HepG2 (cell line): ENCODE data around the gene TPST1. TPM values are rescaled to one million over a fixed set of nuclear protein-coding genes. Genes with fewer than 3 reads are reported as not detected.

ENCODE experiments used
- ATAC-seq: fragments of 200-7000 bp; cut with Tn5 transposase; 3 replicates; pipeline ENCODE4 v1.9.1; 2020; ENCODE audit warnings: mild to moderate bottlenecking, moderate library complexity
- BruUV-seq: library from RNA; stranded (reverse); fragments of 400-500 nt; replicated peaks from 2 replicates; lab custom pipeline; 2021; lab: Mats Ljungman, UMichigan
- CTCF ChIA-PET: fragments of 300-600 bp; formaldehyde crosslinking; extraction: SDS; loops from one replicate; lab custom pipeline; 2021; ENCODE audit warnings: low total read pairs, inconsistent platforms, low intra/inter-chr PET ratio; lab: Yijun Ruan, JAX
- POLR2A ChIA-PET: fragments of 350-600 bp; sonication (Branson Sonifier 250); formaldehyde crosslinking; loops from one replicate; lab custom pipeline; 2020; ENCODE audit warnings: antibody characterized with exemption, inconsistent platforms; lab: Yijun Ruan, JAX
- DNase-seq: peaks from one replicate; pipeline ENCODE4 v3.0.0-alpha.2; 2015; ENCODE audit warnings: low spot score
- FAIRE-seq: peaks from 3 replicates; lab custom pipeline; 2011; peaks lifted over from hg19 to GRCh38; lab: Jason Lieb, UNC
- H2AFZ ChIP-seq: one replicate; pipeline ENCODE4 v1.6.1; 2011; ENCODE audit warnings: low read length, inconsistent platforms
- H3K27ac ChIP-seq: fragments of 300-600 bp; 3 replicates; pipeline ENCODE4 v1.8.0; 2011; ENCODE audit warnings: mixed run types, mild to moderate bottlenecking, mixed read lengths, low read length, inconsistent platforms; ENCODE audit not compliant: insufficient read depth; ENCODE audit errors: extremely low read length
- H3K27me3 ChIP-seq, 2 experiments: fragments of 200-600 bp in 1 of 2; 2 replicates in 1 of 2; 3 replicates in 1 of 2; pipeline versions ENCODE4 v1.6.0 to v1.8.0; 2011; ENCODE audit warnings: low read length in 2 of 2, mild to moderate bottlenecking in 2 of 2, moderate library complexity in 2 of 2, inconsistent platforms in 1 of 2; ENCODE audit not compliant: insufficient read depth in 2 of 2, control insufficient read depth in 1 of 2
- H3K36me3 ChIP-seq, 2 experiments: fragments of 200-600 bp in 1 of 2; replicated peaks in 1 of 2; 2 replicates in 1 of 2; 3 replicates in 1 of 2; pipeline versions ENCODE4 v1.5.1 to v1.8.0; 2011; ENCODE audit warnings: low read length in 2 of 2, inconsistent platforms in 1 of 2; ENCODE audit not compliant: insufficient read depth in 2 of 2, control insufficient read depth in 1 of 2
- H3K4me1 ChIP-seq: 2 replicates; pipeline ENCODE4 v1.5.1; 2012; ENCODE audit warnings: low read length, inconsistent platforms; ENCODE audit not compliant: insufficient read depth
- H3K4me2 ChIP-seq: 2 replicates; pipeline ENCODE4 v1.6.0; 2011; ENCODE audit warnings: low read depth, low read length, inconsistent platforms
- H3K4me3 ChIP-seq, 3 experiments: fragments of 200-600 bp in 1 of 3; sonication (generic), shearing (Covaris generic) in 1 of 3; replicated peaks in 1 of 3; 2 replicates each; pipeline ENCODE4 v1.5.1; 2011 to 2016; ENCODE audit warnings: low read length in 3 of 3, inconsistent platforms in 2 of 3, low read depth in 2 of 3, mild to moderate bottlenecking in 2 of 3, control low read depth in 1 of 3, mixed read lengths in 1 of 3; ENCODE audit not compliant: insufficient read depth in 1 of 3
- H3K79me2 ChIP-seq: one replicate; pipeline ENCODE4 v1.6.1; 2011; ENCODE audit warnings: low read length, inconsistent platforms; ENCODE audit not compliant: insufficient read depth
- H3K9ac ChIP-seq: 2 replicates; pipeline ENCODE4 v1.6.0; 2011; ENCODE audit warnings: mild to moderate bottlenecking, low read depth, low read length, inconsistent platforms; ENCODE audit not compliant: insufficient read depth
- H3K9me3 ChIP-seq: 2 replicates; pipeline ENCODE4 v1.5.1; 2012; ENCODE audit warnings: mild to moderate bottlenecking, low read length
- H4K20me1 ChIP-seq: 2 replicates; pipeline ENCODE4 v1.6.0; 2011; ENCODE audit warnings: inconsistent platforms, mild to moderate bottlenecking, low read length, moderate library complexity; ENCODE audit not compliant: insufficient read depth
- AHR ChIP-seq: IDR thresholded peaks from 2 replicates; pipeline ENCODE4 v1.6.1; 2018; ENCODE audit warnings: missing genetic modification reagents, missing compliant biosample characterization
- ARID3A ChIP-seq: IDR thresholded peaks from 2 replicates; pipeline ENCODE4 v1.6.1; 2012; ENCODE audit warnings: low read depth, low read length, improper control_type of control experiment
- BCL3 ChIP-seq: sonication (generic); formaldehyde crosslinking; IDR thresholded peaks from 2 replicates; pipeline ENCODE4 v1.5.1; 2020; ENCODE audit warnings: mild to moderate bottlenecking, missing genetic modification reagents, moderate library complexity
- HBP1 ChIP-seq: IDR thresholded peaks from 2 replicates; pipeline ENCODE4 v1.6.1; 2016; ENCODE audit warnings: low read depth, control low read depth
- HNRNPUL1 ChIP-seq: fragments of 200-400 bp; formaldehyde crosslinking; IDR thresholded peaks from 2 replicates; pipeline ENCODE4 v1.6.1; 2017; ENCODE audit warnings: low read depth, mild to moderate bottlenecking, low read length, moderate library complexity
- SYNCRIP ChIP-seq: fragments of 200-400 bp; formaldehyde crosslinking; IDR thresholded peaks from 2 replicates; pipeline ENCODE4 v1.6.1; 2018; ENCODE audit warnings: mild to moderate bottlenecking, low read depth, low read length; ENCODE audit not compliant: insufficient read depth
- ZBTB44 ChIP-seq: sonication (generic); formaldehyde crosslinking; IDR thresholded peaks from 2 replicates; pipeline ENCODE4 v1.4.0; 2020; ENCODE audit warnings: missing genetic modification reagents
- ZNF264 ChIP-seq: sonication (generic); formaldehyde crosslinking; IDR thresholded peaks from 2 replicates; pipeline ENCODE4 v1.4.0; 2020; ENCODE audit warnings: missing genetic modification reagents
- ZNF570 ChIP-seq: sonication (generic); formaldehyde crosslinking; IDR thresholded peaks from 2 replicates; pipeline ENCODE4 v1.4.0; 2020; ENCODE audit warnings: mild to moderate bottlenecking, missing genetic modification reagents, borderline replicate concordance
- ZNF614 ChIP-seq: IDR thresholded peaks from 2 replicates; pipeline ENCODE4 v1.6.1; 2018; ENCODE audit warnings: missing biosample characterization, missing genetic modification reagents, inconsistent platforms, borderline replicate concordance
- WGBS: methylation state at CpG from one replicate; pipeline ENCODE4 v1.1.6; 2017; ENCODE audit warnings: low lambda C conversion rate; 5-methylcytosine and 5-hydroxymethylcytosine counted together
- in situ Hi-C: cut with HindIII; loops from 2 replicates; pipeline ENCODE4 v1.10.0; 2017; ENCODE audit warnings: low pct_unique_long_range_greater_than_20kb; ENCODE audit not compliant: extremely low pct_ligation_motif_present
- intact Hi-C: fragments of 100-400 bp; cut with micrococcal nuclease; formaldehyde crosslinking; loops from one replicate; pipeline ENCODE4 v1.10.0; 2022; ENCODE audit not compliant: unreplicated experiment
- polyA plus RNA-seq, 8 experiments: library from polyadenylated mRNA; depleted of rRNA in 3 of 8; stranded (reverse) in 7 of 8; unstranded in 1 of 8; fragments of >200 nt; fragmentation: Illumina TruSeq in 4 of 8; extraction: Trizol in 4 of 8; gene quantifications; 2 replicates each; pipeline versions ENCODE4 v1.2.1 to v1.2.3, GENCODE V29; 2011 to 2016; ENCODE audit warnings: low read depth in 4 of 8, missing spikeins in 1 of 8, mixed read lengths in 1 of 8; ENCODE audit not compliant: insufficient read depth in 1 of 8
- total RNA-seq, 5 experiments: library from RNA; depleted of rRNA; stranded (reverse); fragments of >200 nt; fragmentation: Illumina TruSeq; extraction: Trizol; gene quantifications; 2 replicates each; pipeline ENCODE4 v1.2.3, GENCODE V29; 2016; ENCODE audit warnings: low read depth in 1 of 5

The TPST1 gene
- total and polyA plus RNA-seq, 2 of the 13 experiments (the other 11 are each of a cell fraction or from before 2014, with no cell fraction given) = 24.3 to 34.1 TPM

- 0% methylated on average over 1 of the region's 1 CpG for WGBS
Measured at GRCh38 chr7:66256281-66256680, 51.1 kb downstream of the TPST1 start.

More at GRCh38 chr7:66256281-66256680, 51.1 kb downstream of the TPST1 start:
- in situ Hi-C loops = no loop called here
- BruUV-seq = no TSS peak
- no peaks in the 10 kb centered on the region for H3K27me3 ChIP-seq
- H3K9me3 ChIP-seq = no peaks in the 10 kb centered on the region
- FAIRE-seq = no peak
- H2AFZ ChIP-seq = no peak overlapping the region
- H3K9ac ChIP-seq = no peak overlapping the region
- ChIA-PET CTCF (no interaction called here), POLR2A (no interaction called here)
- peaks cover 16% of the 10 kb centered on the region for H3K4me1 ChIP-seq
- DNase-seq = no peak
- H3K27ac ChIP-seq = no peak overlapping the region
- no peak for ATAC-seq
- H4K20me1 ChIP-seq = no peaks in the 10 kb centered on the region
- no peak overlapping the region for H3K4me2 ChIP-seq
- TF ChIP-seq HNRNPUL1 (no peak), ZNF614 (no peak), HBP1 (CRISPR knock-in tag) (no peak), BCL3 (CRISPR knock-in tag) (no peak), ZNF264 (CRISPR knock-in tag) (no peak), ZNF570 (CRISPR knock-in tag) (no peak), SYNCRIP (no peak), ZBTB44 (CRISPR knock-in tag) (no peak), AHR (no peak), ARID3A (no peak)
- intact Hi-C loops = no loop called here
- no peak overlapping the region for H3K4me3 ChIP-seq
- H3K79me2 ChIP-seq = peaks cover 17% of the 10 kb centered on the region
- H3K36me3 ChIP-seq = no peaks in the 10 kb centered on the region
